ENCODE results near the gene HDAC9.

Gene HDAC9

DNA sequence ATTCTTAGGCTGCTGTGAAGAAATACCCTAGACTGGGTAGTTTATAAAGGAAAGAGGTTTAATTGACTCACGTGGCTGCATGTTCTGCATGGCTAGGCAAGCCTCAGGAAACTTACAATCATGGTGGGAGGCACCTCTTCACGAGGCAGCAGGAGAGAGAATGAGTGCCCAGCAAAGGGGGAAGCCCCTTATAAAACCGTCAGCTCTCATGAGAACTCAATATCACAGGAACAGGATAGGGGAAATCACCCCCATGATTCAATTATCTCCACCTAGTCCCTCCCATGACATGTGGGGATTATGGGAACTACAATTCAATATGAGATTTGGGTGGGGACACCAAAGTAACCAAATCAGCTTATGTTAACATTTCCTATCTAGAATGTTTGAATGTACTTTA lies 362.7 kb downstream of the HDAC9 start:
- DNase-seq, result no peak

DNA sequence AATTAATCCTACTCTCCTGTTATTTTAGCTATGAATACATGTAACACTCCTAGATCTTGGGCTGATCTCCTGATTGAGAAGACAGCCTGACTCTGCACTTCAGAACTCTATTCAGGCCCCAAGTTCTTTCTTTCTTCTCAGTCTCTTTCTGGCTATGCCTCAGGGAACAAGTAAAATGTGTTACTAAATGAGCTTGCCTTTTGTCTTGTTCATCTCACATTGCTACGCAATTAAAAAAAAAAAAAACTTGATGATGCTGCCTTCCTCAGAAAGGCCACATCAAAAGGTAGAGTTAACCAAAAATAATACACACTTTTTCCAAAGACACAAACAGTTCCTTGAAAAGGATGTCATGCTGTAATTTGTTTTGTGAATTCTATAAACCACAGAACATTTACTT lies 363.8 kb downstream of the HDAC9 start:
- DNase-seq, result no peak

DNA sequence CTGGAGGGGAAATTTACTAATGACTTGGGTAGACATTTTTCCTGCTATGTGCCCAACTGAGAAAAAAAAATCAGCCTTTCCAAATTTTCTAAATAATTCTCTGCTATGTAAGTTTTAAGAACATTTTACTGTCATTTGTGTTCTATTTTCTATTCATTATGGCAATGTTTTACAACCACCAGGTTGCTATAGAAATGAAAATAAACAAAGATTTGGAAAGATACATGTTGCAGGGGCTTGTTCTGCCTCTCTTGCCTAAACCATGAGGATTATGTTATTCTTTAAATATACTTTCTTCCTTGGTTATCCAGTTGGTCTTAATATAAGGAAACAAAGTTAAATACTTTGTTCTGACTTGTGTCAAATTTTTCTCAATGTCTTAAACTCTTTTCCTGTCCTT lies 364.7 kb downstream of the HDAC9 start:
- no peak for DNase-seq

DNA sequence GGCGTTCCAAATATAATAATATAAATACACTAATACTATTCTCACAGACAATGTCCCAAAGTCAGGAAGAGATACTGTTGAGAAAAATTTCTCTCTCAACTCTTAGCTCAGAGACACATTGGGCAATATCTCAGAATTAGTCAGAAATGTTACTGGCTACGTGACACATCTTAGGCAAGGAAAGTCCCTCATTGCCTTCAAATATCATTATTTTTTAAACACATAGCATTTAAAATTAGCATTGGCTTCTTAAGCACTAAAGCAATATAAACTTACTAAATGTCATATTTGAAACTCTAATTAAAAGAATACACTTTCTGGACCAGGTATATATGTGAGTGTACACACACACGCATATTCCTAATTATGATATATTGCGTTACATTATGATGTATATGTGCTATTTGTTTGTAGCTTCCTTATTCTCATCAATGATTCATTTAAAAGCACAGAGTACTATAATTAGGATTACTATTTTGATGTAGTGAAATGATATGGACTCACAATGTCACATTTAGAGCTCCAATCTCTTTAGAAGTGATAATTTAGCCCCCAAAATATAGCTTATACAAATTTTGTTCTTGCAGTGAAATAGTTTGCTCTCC lies 366.1 kb downstream of the HDAC9 start:
- no peak for DNase-seq

DNA sequence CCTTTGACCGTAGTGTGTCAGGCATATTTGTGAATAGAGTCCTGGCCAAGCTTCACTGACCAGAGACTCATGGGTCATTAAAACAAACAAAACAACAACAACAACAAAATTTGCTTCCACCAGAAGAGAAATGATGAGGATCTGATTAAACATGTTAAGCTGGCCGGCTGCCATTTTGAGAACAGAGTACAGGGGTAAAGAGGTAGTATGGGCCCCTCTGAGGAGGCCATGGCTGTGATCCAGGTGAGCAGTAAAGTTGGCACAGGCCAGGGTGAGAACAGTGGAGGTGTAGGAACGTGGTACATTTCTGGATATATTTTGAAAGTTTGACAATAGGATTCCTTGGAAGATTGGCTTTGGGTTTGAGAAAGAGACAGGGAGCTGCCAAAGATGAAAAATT lies 369.4 kb downstream of the HDAC9 start:
- DNase-seq, result no peak

DNA sequence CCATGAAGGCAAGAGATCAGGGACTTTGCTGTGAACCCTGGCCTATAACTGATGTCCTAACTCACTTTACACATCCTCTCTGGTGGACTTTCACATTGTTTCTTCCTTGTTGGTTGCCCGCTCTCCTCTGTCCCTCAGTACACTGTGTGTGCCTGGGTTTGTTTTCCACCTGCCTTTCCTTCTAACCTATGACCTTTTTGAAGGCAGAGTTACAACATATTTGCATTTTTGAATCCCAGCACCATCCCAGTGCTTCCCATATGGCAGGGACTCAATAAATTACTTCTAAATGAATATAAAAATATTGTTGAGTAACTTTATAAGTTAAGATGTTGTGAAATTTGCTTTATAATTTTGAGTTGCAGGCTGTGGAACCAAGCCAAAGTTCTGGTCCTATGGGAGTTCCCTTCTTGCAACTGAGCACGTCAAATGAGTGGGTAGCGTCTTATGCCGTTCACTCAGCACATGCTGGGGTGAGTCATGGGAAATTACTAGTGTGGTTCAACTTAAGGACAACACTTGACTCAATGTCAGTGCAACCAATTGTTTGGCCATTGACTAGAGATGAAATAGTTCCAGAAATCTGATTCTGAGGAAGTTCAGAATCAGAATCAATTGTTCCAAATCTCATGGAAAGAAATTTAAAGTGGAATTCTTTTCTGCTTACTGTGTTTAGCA lies 370.9 kb downstream of the HDAC9 start:
- no peak for DNase-seq

DNA sequence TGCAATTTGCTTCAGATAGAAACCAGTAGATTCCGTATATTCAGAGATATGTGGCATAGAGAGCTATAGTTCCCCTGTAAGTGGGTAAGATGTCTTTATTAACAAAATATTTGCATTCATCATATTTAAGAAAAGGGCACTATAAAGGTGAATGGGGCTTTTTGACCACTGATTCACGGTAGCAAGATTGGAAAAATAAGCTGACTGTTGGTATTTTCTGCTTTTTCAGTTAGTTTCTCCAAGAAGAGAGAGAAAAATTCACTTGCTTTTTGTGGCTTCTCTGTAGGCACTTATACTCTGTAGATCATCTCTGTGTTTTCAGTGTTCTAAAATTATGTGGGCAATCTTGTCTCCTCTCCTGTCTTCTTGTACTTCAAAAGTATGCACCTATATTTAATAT lies 376.8 kb downstream of the HDAC9 start:
- no peak for DNase-seq

DNA sequence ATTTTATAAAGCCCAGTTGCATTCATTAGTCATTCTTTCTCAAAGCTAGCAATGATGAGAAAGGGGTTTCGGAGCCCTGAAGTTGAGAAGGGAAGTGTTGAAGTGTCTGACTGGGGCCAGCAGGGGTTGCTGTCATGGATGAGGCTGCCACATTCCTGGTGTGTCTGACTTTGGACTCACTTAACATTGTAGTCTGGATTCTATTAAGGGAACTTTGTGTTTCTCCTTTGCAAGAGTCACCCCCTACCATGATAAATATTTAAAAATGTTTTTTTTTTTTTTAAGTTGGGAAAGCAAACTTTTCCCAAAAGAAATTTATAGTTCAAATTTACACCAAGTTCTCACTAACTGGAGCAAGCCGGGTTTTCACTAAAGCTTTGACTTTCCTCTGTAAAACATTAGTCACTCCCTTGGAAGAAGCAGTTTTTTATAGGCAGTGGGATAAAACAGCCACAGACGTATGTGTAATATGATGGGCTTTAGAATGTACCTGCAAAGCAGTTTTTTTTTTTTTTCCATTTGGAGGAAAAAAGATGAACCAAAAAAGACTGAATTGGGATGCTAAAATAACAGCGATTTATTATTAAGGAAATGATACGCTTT lies 378.3 kb downstream of the HDAC9 start:
- no peak for DNase-seq

DNA sequence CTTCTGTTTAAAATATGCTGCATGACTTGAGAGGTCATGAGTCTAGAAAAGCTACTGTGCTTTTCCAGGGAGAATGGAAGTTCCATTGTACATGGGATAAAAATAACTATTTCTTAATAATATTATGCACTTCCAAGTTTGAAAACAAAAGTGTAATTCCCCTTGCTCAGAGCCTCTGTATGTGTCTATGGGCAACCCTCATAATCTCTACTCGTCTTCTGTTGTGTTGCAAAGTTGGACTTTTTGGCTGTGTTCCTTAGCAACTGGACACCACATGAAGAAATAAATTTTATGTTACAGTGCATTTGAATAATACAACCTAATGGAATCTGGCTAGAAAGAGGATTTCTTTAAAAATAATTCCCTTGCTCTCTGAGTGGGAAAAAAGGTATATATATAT lies 379.3 kb downstream of the HDAC9 start:
- no peak for DNase-seq

DNA sequence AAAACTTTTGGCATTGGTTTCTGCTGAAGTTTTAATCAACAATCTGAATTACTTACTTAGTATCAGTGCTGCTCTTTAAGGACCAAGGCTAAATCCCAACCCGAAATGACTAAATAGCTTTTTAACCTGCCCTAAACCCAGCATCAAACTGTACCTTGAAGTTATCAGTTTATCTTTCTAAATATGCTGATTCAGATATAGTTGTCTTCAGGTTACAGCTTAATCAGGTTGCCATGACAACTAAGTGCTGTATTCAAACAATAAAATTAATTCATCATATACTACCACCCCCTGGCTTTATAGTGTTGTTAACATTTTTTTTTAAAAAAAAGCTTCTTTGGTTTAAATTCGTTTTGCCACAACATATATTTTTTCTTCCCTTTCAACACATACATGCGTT lies 382.3 kb downstream of the HDAC9 start:
- no peak for DNase-seq

DNA sequence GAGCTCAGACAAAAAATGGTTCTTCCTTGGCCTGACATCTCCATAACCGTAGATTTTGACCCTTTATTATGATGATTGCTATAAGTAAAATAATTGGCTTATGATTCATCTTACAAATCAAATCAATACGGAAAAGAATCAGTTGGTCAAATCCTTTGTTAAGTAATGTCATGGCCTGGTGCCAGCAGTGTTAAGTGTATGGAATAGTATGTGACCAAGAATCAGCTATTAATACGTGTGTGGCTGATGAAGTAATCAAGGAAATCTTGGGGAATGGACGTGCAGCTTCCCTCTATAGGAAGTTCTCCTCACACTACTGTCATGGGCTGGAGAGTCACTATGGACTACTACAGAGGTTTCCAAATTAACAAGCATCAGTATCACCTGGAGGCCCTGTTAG lies 391.3 kb downstream of the HDAC9 start:
- no peak for DNase-seq

DNA sequence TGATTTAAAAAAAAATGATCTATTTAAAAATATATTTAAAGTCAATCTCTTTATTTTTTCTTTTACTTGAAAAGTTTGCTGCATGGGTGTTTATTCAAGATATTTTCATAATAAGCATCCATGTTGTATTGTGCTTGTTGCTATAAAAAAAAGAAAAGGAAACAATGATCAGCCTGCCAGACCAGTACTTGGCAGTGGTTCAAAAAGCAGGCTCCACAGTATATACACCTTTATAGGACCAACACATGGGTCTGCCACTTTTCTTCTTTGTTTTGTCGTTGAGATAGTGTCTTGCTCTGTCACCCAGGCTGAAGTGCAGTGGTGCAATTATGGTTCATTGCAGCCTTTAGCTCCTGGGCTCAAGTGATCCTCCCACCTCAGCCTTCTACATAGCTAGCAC lies 393.9 kb downstream of the HDAC9 start:
- no peak for DNase-seq

DNA sequence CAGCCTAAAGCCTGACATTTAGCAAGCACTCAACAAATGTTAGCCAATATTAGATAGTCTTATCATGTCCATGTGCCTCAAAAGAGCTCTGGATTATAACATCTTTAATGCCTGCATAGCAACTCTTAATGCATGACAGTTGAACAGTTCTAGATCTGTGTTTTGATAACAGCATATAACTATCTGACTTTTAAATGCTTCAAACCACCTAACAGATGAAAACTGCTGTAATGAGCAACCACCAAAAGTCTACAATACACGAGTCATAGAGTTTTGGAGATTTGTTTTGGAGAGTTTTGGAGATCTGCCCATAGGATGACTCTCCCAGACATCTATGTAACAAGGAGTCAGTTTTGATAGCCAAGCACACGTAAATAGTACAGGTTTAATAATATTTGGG lies 394.6 kb downstream of the HDAC9 start:
- no peak for DNase-seq

DNA sequence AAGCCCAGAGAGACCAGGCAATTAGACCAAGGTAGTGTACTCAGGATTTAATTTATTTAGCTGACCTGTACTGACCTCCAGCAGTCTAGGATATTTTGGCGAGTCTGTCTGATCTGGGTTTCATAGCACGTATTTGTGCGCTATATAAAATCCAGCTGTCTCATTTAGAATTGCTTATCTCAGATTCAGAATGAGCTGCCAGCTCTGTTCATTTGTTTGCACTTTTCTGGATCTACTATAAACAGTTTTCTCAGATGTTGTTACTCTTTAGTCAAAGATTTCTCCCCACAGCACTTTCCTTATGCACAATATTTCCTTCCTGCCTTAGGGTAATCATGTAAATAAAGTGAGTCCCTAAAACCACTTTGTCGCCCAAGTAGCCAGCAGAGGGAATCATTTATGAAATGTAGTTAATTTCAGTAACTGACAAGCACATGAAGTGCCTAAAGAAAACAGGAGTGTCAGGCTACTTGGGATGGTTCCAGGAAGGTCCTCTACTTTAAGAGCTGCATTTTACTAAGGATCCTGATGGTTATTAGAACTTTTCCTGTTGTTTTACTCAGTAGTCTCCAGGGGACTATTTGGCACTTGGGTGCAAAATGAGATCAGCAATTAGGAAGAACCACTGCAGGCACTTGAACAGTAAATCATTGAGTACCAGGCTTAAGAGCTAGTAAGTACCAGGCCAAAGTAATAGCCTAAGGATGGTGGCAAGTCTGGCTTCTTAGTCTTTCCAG lies 395.5 kb downstream of the HDAC9 start:
- no peak for DNase-seq

DNA sequence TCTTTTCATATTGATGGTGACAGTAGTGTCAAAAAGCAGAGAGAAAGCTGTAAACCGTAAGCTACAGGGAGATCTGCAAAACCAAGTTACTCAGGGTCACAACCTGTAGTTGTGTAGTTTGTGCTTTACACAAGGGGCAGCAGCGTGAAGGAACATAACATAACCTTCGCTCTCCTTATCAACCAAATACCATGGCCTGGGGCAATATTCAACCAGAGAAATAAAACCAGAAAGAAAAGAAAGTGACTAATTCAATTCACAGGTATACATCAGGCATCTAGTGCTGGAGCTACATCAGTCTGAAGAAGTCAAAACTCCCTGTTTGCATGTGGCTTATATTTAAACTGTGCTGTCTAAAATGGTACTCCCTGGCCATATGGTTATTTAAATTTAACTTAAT lies 397.6 kb downstream of the HDAC9 start:
- DNase-seq, result no peak

DNA sequence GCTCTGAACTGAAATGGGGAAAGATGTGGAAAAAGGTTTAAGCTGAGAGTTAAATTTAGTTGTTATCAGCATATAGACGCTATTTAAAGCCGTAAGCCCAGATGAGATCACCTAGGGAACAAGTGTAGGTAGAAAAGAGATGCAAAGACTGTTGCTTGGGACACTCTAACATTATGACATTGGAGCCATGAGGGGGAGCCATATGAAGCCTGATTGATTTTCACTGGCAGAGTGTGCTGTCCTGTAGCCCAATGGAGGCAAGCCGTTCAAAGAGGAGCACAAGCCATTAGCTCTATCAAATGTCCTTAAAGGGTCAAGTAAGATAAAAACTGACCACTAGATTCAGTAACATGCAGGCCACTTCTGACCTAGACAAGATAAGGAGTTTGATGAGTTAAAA lies 398.6 kb downstream of the HDAC9 start:
- DNase-seq, result no peak

DNA sequence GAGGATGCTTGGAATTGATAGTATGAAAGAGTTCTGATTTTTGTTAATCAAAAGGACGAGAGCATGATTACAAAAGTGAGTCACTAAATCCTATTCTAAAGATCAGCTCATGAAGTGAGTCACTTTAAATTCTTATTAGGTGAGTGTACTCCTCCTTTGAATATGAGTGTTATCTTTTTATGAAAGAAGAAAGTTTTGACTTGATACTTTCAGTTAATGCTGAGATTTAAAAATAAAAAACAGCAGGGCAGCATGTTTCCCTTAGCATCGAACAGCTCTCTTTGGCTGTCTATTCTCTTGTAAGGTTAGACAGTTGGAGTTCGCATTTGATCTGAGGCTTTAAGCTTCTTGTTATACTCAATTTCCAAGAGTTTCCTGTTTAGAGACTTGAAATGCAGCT lies 399.9 kb downstream of the HDAC9 start:
- DNase-seq, result no peak

DNA sequence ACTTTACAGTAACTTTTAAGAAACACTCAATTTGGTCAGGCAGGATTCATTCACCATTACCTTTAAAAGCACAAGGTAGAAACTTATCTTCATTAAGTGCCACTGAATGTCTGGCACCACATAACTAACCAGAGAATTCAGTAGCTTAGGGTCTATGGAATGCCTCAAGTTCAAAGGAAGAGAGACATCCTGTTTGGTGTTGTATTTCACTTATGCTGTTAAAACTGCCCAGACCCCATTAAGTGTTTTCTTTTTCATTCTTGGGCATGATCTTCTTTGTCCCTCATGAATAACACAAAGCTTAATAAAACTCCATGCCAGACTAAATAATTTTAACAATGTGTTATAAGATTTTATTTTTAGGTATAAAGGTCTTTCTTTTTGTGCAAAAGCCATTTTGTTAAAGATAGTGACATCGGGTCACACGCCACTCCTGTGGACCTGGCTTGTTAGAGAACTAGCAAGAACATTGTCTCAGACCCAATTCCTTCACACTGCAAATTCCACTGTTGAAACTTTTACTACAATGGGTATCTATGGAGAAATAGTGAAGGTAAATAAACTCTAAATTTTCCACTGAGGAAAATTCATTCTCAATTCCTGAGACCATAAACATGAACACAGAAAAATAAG lies 400.9 kb downstream of the HDAC9 start:
- no peak for DNase-seq

DNA sequence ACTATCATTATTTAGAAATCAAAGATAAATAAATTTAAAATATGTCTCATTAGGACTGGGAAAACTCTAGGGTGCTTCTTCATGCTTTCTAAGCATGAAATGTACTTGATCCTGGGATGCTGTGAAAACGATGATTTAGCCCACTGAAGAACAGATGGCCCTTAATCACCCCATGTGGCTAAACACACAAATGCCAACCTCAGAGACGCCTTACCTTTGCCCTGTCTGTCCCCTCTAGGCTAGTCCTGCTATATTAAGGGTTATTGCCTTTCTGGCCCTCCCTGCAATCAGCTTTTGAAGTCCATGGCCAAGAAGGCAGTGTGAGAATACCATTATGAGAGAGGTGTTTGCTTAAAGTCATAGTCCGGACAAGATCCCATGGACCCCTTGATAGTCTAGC lies 404.7 kb downstream of the HDAC9 start:
- no peak for DNase-seq

DNA sequence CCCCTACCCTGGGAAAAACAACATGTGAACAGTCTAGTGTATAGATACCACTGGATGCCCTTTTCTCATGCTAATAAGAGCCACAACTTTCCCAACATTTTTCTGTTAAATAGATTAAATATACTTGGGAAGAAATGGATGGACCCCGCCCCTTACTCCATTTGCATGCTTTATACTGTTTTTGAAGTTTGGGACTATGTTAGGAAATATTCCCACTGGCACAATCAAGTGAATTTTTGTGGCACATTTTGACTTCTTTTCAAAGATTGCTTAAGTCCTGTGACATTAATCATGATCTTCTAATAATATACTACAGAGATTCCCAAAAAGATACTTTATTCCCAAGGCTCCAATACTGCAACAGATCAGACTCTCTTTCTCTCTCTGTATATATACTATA lies 405.3 kb downstream of the HDAC9 start:
- DNase-seq, result no peak

DNA sequence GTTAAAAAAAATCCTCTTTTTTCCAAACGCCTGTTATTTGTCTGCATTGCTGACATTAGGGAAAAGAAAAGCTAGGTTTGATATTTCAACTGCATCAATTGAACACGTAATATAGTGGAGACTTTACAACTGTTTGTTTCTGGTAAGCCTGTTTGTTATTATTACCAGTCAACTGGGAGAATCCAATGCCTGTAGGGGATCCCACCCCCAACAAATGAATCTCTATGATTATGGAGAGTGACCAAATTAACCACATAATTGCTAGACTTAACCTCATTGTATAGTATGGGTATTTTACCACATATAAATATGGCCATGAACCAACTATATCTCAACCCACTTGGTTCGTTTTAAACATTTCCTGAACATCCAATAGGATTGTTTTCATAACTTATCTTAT lies 405.8 kb downstream of the HDAC9 start:
- no peak for DNase-seq

DNA sequence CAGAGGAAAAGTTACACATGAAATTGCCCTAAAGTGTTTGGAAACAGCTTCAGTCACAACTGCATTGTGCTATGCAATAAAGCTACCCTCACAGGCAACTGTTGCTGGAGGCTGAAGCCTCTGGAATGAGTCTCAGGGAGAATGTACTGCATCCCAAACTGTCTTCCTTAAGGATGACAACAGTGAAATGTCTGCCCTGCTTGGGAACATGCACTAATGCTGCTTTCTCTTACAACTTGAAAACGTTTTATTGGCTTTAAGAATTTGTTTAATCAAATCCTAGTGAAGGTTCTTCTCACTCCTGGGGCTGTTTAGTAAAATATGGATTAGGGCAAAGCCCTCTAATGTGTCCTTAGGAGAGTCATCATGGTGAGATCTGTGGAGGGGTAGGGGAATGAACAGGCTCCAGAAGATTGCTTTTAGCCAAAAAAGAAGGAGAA lies 406.5 kb downstream of the HDAC9 start:
- DNase-seq, result no peak

DNA sequence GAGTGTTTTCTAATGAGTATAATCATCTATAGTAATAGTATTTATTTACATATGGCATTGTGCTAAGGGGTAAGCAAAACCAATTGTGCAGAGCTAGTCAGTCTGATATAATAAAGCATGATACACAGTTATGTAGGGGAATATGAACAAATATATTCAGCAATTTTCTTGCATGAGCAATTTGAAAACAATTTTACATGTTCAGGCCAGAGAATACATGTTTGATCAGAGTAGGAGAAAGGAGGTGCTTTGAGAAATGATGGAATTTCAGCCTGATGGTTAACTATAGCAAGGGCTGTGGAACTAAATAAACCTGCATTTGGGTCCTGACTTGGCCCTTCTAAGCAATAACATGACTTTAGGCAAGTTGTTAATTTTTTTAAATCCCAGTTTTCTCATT lies 407.3 kb downstream of the HDAC9 start:
- DNase-seq, result no peak

DNA sequence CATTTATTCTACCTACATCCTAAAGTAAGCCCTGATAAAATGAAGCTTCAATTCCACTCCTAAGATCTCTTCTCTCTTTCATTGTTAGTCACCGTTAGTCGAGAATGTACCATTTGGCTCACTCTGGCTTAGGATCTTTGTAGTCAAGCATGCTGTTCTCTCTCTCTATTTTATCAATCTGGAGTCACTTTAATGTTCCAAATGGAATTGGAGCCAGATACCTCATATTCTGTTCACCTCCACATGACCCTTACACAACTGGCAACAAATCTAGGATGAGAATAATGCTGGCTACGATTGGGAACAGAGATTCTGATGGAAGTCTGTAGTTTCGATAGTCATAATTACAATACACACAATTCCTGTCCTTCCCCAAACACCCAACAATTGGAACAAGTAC lies 408.1 kb downstream of the HDAC9 start:
- no peak for DNase-seq
